Ovary (tissue), 3 donors: ENCODE measurements around the gene FA2H.

Source experiments
- CTCF ChIP-seq, 3 donors: fragments of 450-650 bp in 2 of 3; fragments of 200-600 bp in 1 of 3; IDR thresholded peaks; one replicate each; pipeline versions ENCODE4 v1.5.1 to v1.8.0; 2016 to 2022; ENCODE audit warnings: antibody characterized with exemption in 3 of 3, mild to moderate bottlenecking in 1 of 3
- EP300 ChIP-seq: sonication (generic); formaldehyde crosslinking; IDR thresholded peaks from one replicate; pipeline ENCODE4 v1.6.1; 2017; ENCODE audit warnings: antibody characterized with exemption
- POLR2A ChIP-seq: fragments of 450-650 bp; IDR thresholded peaks from one replicate; pipeline ENCODE4 v1.6.1; 2017; ENCODE audit warnings: antibody characterized with exemption, mild to moderate bottlenecking, moderate library complexity
- donor health status: DM: no; HTN: no; CAD: no.

- no peak for TF ChIP-seq POLR2A
- TF ChIP-seq CTCF (IDR thresholded peaks at IDR 0.05), result peak; percentile 45 to 59 (median 52)
- no peak for TF ChIP-seq EP300
Observed at GRCh38 chr16:74813109-74813641, 38.6 kb upstream of the FA2H start.
